Endodermal cell (in vitro differentiated cells): ENCODE results near the gene TMEM121. TPM values are rescaled to one million over a fixed set of nuclear protein-coding genes. Genes with fewer than 3 reads are reported as not detected.

Experiments used
- DNase-seq: peaks from one replicate; pipeline ENCODE4 v3.0.0-alpha.2; 2017
- H3K27ac ChIP-seq: 2 replicates; pipeline ENCODE4 v1.5.1; 2013; ENCODE audit warnings: mild to moderate bottlenecking, low read depth, low read length, moderate library complexity
- H3K27me3 ChIP-seq: 2 replicates; pipeline ENCODE4 v1.6.1; 2013; ENCODE audit warnings: mild to moderate bottlenecking, low read length, moderate library complexity; ENCODE audit not compliant: insufficient read depth, control insufficient read depth, poor library complexity, severe bottlenecking
- H3K36me3 ChIP-seq: 2 replicates; pipeline ENCODE4 v1.7.0; 2013; ENCODE audit warnings: mild to moderate bottlenecking, low read length, moderate library complexity; ENCODE audit not compliant: control insufficient read depth, insufficient read depth
- H3K4me1 ChIP-seq: one replicate; pipeline ENCODE4 v1.7.0; 2013; ENCODE audit warnings: low read length; ENCODE audit not compliant: control insufficient read depth, insufficient read depth
- H3K4me3 ChIP-seq: 2 replicates; pipeline ENCODE4 v1.5.1; 2013; ENCODE audit warnings: mild to moderate bottlenecking, low read length, moderate library complexity
- H3K9ac ChIP-seq: 2 replicates; pipeline ENCODE4 v1.6.1; 2013; ENCODE audit warnings: mild to moderate bottlenecking, low read length, moderate library complexity; ENCODE audit not compliant: poor library complexity, severe bottlenecking; ENCODE audit errors: extremely low read depth
- H3K9me3 ChIP-seq: 2 replicates; pipeline ENCODE4 v1.6.1; 2013; ENCODE audit warnings: mild to moderate bottlenecking, low read length, moderate library complexity; ENCODE audit not compliant: control insufficient read depth
- H3K27ac Mint-ChIP-seq: 2 replicates; pipeline ENCODE4 v1.8.0; 2020; ENCODE audit warnings: mixed read lengths
- H3K27me3 Mint-ChIP-seq: 2 replicates; pipeline ENCODE4 v1.8.0; 2021; ENCODE audit warnings: mild to moderate bottlenecking, mixed read lengths; ENCODE audit not compliant: insufficient read depth
- H3K36me3 Mint-ChIP-seq: 2 replicates; pipeline ENCODE4 v1.8.0; 2020; ENCODE audit warnings: low read depth, mixed read lengths
- H3K4me1 Mint-ChIP-seq: 2 replicates; pipeline ENCODE4 v1.8.0; 2020; ENCODE audit warnings: mixed read lengths
- H3K4me3 Mint-ChIP-seq: 2 replicates; pipeline ENCODE4 v1.8.0; 2020; ENCODE audit warnings: mild to moderate bottlenecking, moderate library complexity, mixed read lengths
- H3K9me3 Mint-ChIP-seq: 2 replicates; pipeline ENCODE4 v1.8.0; 2020; ENCODE audit warnings: mild to moderate bottlenecking, mixed read lengths
- CTCF ChIP-seq: fragments of 200-600 bp; sonication (generic); conservative IDR thresholded peaks from 2 replicates; pipeline ENCODE4 v1.5.0; 2021; ENCODE audit warnings: antibody characterized with exemption, mild to moderate bottlenecking
- WGBS, 2 experiments: methylation state at CpG; one replicate each; pipeline versions ENCODE4 v1.1.5 to v1.1.7; 2013; ENCODE audit warnings: missing lambda C conversion rate in 2 of 2, mixed read lengths in 1 of 2; ENCODE audit not compliant: insufficient coverage in 1 of 2, insufficient read length in 1 of 2; 5-methylcytosine and 5-hydroxymethylcytosine counted together
- total RNA-seq, 2 donors: library from RNA; stranded (reverse); fragmentation: NEBNext Ultra II Directional in 1 of 2; extraction: Animal tissue kit (Norgen Biotek cat#: 25700) in 1 of 2; gene quantifications; 2 replicates in 1 of 2; 3 replicates in 1 of 2; pipeline ENCODE4 v1.2.1, GENCODE V29; 2021

Gene TMEM121
- total RNA-seq, 2 donors from 2014 or later: 0.29 to 1.5 TPM

- Histone ChIP-seq H3K36me3 (no peaks in the 10 kb centered on the region), H3K4me1 (peaks cover 2% of the 10 kb centered on the region), H3K27me3 (peaks cover 81% of the 10 kb centered on the region), H3K9me3 (no peaks in the 10 kb centered on the region), H3K4me3 (no peak overlapping the region), H3K27ac (no peak overlapping the region), H3K9ac (no peak overlapping the region)
- Mint-ChIP-seq H3K27me3 (peaks cover 73% of the 10 kb centered on the region), H3K4me1 (peaks cover 6% of the 10 kb centered on the region), H3K36me3 (no peaks in the 10 kb centered on the region), H3K9me3 (peaks cover 2% of the 10 kb centered on the region), H3K4me3 (no peak overlapping the region), H3K27ac (no peak overlapping the region)
- WGBS, 2 experiments: 11 to 32% methylated on average over 24 to 73 of the region's 81 CpGs
- TF ChIP-seq CTCF: no peak
- peak; percentile 79 for DNase-seq
Measured at GRCh38 chr14:105478398-105479251, 47.8 kb upstream of the TMEM121 start.

DNA sequence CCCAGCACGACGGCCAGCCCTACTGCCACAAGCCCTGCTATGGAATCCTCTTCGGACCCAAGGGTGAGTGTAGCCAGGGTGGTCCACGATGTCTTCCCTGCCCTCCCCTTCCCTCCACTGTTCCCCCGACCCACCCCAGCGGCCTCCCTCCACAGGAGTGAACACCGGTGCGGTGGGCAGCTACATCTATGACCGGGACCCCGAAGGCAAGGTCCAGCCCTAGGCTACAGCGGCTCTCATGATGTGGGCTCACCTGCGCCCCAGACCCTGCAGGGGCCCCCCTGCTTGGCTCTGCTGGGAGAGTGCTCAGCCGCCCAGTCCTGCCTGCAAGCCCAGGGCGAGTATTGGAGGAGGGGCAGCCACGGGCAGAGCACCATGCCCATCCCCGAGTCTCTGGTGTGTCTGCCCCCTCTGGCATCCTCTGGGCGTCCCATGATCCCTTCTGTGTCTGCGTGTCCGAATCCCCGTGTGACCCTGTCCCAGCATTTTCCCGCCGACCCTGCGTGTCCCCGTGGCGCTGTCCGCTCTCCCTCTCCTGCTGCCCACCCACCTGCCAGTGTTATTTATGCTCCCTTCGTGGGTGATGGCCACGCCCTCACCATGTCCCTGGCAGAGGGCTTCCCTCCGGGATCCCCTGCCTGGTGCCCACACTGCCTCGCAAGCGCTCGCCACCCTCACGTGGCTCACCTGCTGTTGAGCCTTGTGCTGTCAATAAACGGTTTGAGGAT is 46.8 kb upstream of the TMEM121 start:
- TF ChIP-seq CTCF: no peak
- peaks cover 2% of the 10 kb centered on the region for H3K4me1 ChIP-seq

DNA sequence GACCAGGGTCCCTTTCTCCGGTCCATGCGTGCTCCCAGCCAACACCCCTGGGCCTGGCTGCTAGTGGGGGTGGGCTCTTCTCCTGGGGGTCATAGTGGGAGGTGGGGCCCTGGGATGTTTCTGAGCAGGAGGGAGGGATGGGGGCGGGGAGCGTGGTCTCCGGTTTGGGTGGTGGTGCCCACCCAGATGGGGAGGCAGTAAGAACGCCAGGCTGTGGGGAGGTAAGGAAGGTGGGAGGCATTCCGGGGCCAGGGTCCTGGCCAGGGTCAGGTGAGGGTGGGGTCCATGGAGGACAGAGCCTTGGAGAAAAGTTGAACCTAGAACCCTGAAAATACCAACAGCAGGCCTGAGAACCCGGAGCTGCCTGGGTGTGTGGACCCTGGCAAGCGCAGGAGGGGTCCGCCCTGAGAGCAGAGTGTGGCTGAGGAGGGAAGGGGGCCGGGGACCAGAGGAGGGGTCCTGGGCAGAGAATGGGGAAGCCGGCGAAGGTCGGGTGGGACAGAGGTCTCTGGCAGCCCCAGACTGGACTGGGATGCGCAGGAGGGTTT is 46.1 kb upstream of the TMEM121 start:
- peaks cover 2% of the 10 kb centered on the region for H3K4me1 ChIP-seq
- no peak for TF ChIP-seq CTCF
- H3K4me3 Mint-ChIP-seq: no peak overlapping the region
- H3K9me3 Mint-ChIP-seq: peaks cover 2% of the 10 kb centered on the region
- no peak overlapping the region for H3K27ac Mint-ChIP-seq
- H3K4me1 Mint-ChIP-seq: peaks cover 6% of the 10 kb centered on the region
- H3K27me3 Mint-ChIP-seq: peaks cover 84% of the 10 kb centered on the region
- H3K9ac ChIP-seq: no peak overlapping the region
- H3K36me3 Mint-ChIP-seq: no peaks in the 10 kb centered on the region
- peaks cover 87% of the 10 kb centered on the region for H3K27me3 ChIP-seq
- H3K27ac ChIP-seq: no peak overlapping the region
- 64 to 71% methylated on average over 5 to 15 of the region's 15 CpGs for WGBS, 2 experiments
- H3K9me3 ChIP-seq: no peaks in the 10 kb centered on the region
- no peak overlapping the region for H3K4me3 ChIP-seq
- DNase-seq: no peak
- H3K36me3 ChIP-seq: no peaks in the 10 kb centered on the region

More for the DNA sequence above, 46.8 kb upstream of the TMEM121 start:
- Histone ChIP-seq H3K9ac (no peak overlapping the region), H3K27me3 (peaks cover 86% of the 10 kb centered on the region), H3K36me3 (no peaks in the 10 kb centered on the region), H3K9me3 (no peaks in the 10 kb centered on the region), H3K4me3 (no peak overlapping the region), H3K27ac (no peak overlapping the region)
- Mint-ChIP-seq H3K4me3 (no peak overlapping the region), H3K27me3 (peaks cover 80% of the 10 kb centered on the region), H3K4me1 (peaks cover 6% of the 10 kb centered on the region), H3K27ac (no peak overlapping the region), H3K36me3 (no peaks in the 10 kb centered on the region), H3K9me3 (peaks cover 2% of the 10 kb centered on the region)
- DNase-seq: no peak
- WGBS, 2 experiments: 45 to 77% methylated on average over 21 to 34 of the region's 34 CpGs
